NCI-H2196 treated with DMSO at 0.1 percent for 48 hours (cell line): ENCODE results near the gene TRAPPC4.
A peak's percentile ranks its signal among the peaks of the same experiment; 100 is the strongest.
"Not testable (repeated sequence)": the region's sequence is repeated elsewhere in the genome, so short reads cannot be mapped to it uniquely, and the experiment has no call there.

Source experiments
- DNase-seq: peaks from one replicate; lab custom pipeline; 2025; ENCODE audit not compliant: unreplicated experiment; lab: John Stamatoyannopoulos, UW

Gene TRAPPC4

GRCh38 chr11:119030329-119031047, 11.9 kb downstream of the TRAPPC4 start, which contains the start of gene SLC37A4:
TSS of gene SLC37A4 (minus strand) at chr11:119030877.
- DNase-seq: peak; percentile 96

- no peak for DNase-seq
These were observed 13.3 kb downstream of the TRAPPC4 start for GRCh38 chr11:119031912-119032280.

- not testable (repeated sequence) for DNase-seq
These were observed 14.9 kb downstream of the TRAPPC4 start for GRCh38 chr11:119033421-119033820.

GRCh38 chr11:119034813-119035212, 16.2 kb downstream of the TRAPPC4 start:
- DNase-seq: no peak

- no peak for DNase-seq
These were observed 20.3 kb downstream of the TRAPPC4 start for GRCh38 chr11:119038884-119039283.

- not testable (repeated sequence) for DNase-seq
These were observed 20.9 kb downstream of the TRAPPC4 start for GRCh38 chr11:119039471-119039870.

GRCh38 chr11:119041821-119042514, 23.4 kb downstream of the TRAPPC4 start:
- no peak for DNase-seq

GRCh38 chr11:119042927-119043326, 24.4 kb downstream of the TRAPPC4 start:
- no peak for DNase-seq

- DNase-seq: no peak
These were observed 26.1 kb downstream of the TRAPPC4 start for GRCh38 chr11:119044708-119045107.

GRCh38 chr11:119046489-119046888, 27.9 kb downstream of the TRAPPC4 start:
- no peak for DNase-seq

- no peak for DNase-seq
These were observed 28.6 kb downstream of the TRAPPC4 start for GRCh38 chr11:119047205-119047604.

- no peak for DNase-seq
These were observed 30.1 kb downstream of the TRAPPC4 start for GRCh38 chr11:119048644-119049043.

GRCh38 chr11:119049081-119049480, 30.5 kb downstream of the TRAPPC4 start:
- no peak for DNase-seq

- no peak for DNase-seq
These were observed 33.0 kb downstream of the TRAPPC4 start for GRCh38 chr11:119051440-119052162.

GRCh38 chr11:119052163-119052814, 33.7 kb downstream of the TRAPPC4 start:
- no peak for DNase-seq

- DNase-seq: no peak
These were observed 35.9 kb downstream of the TRAPPC4 start for GRCh38 chr11:119054418-119054817.

GRCh38 chr11:119055901-119056300, 37.3 kb downstream of the TRAPPC4 start:
- DNase-seq: no peak

GRCh38 chr11:119056421-119056999, 37.9 kb downstream of the TRAPPC4 start:
- no peak for DNase-seq

- DNase-seq: peak; percentile 95
These were observed 38.6 kb downstream of the TRAPPC4 start, which contains the start of gene HYOU1 for GRCh38 chr11:119057000-119057769. TSS of gene HYOU1 (minus strand) at chr11:119057205. CDS start at chr11:119056160, 1,045 bp downstream.

GRCh38 chr11:119059128-119059527, 40.6 kb downstream of the TRAPPC4 start:
- DNase-seq: not testable (repeated sequence)
